Measurements from ENCODE around the gene KDM4C. TPM values are rescaled to one million over a fixed set of nuclear protein-coding genes. Genes with fewer than 3 reads are reported as not detected.

Gene KDM4C
- total and polyA plus RNA-seq, 11 donors = 4.4 to 19.9 (median 13.3) TPM

- no peak for ATAC-seq
- Histone ChIP-seq H3K9me3 (no peaks in the 10 kb centered on the region), H3K27ac (no peak overlapping the region), H3K4me1 (no peaks in the 10 kb centered on the region), H3K27me3 (no peaks in the 10 kb centered on the region), H3K4me3 (no peak overlapping the region), H3K36me3 (peaks cover 0 to 44% (median 14%) of the 10 kb centered on the region in 9 donors)
- WGBS, 4 donors = 41 to 93% (median 69%) methylated on average over 2 of the region's 2 CpGs
- no peak for DNase-seq
- intact Hi-C loops (cut with DNase I) = loop anchor here in 1 of 10 donors (10.0 kb wide), 1 partner anchor 55 kb away; no protein-coding TSS in a partner anchor
- no peak for TF ChIP-seq POLR2A (IDR thresholded peaks at IDR 0.05)
- TF ChIP-seq CTCF (IDR thresholded peaks at IDR 0.05) = no peak
Measured at GRCh38 chr9:7129391-7129790, 371.6 kb downstream of the KDM4C start.

- no peak for TF ChIP-seq CTCF (IDR thresholded peaks at IDR 0.05)
- no peak for TF ChIP-seq POLR2A (IDR thresholded peaks at IDR 0.05)
- Histone ChIP-seq H3K36me3 (peaks cover 0 to 52% (median 18%) of the 10 kb centered on the region in 9 donors), H3K27me3 (no peaks in the 10 kb centered on the region), H3K4me1 (no peaks in the 10 kb centered on the region), H3K4me3 (no peak overlapping the region), H3K9me3 (no peaks in the 10 kb centered on the region), H3K27ac (no peak overlapping the region)
- DNase-seq = no peak
- no peak for ATAC-seq
- intact Hi-C loops (cut with DNase I) = no loop called here
- WGBS, 4 donors = 89 to 93% (median 91%) methylated on average over 4 of the region's 4 CpGs
Measured at GRCh38 chr9:7130266-7130820, 372.6 kb downstream of the KDM4C start.

GRCh38 chr9:7132605-7133004 lies 374.8 kb downstream of the KDM4C start:
- Histone ChIP-seq H3K4me1 (peaks cover 0 to 5% (median 0%) of the 10 kb centered on the region in 12 donors), H3K4me3 (no peak overlapping the region), H3K36me3 (peaks cover 0 to 62% (median 18%) of the 10 kb centered on the region in 9 donors), H3K27me3 (no peaks in the 10 kb centered on the region), H3K9me3 (no peaks in the 10 kb centered on the region), H3K27ac (no peak overlapping the region)
- ATAC-seq (no peak), DNase-seq (no peak)
- intact Hi-C loops (cut with DNase I) = no loop called here
- TF ChIP-seq POLR2A (IDR thresholded peaks at IDR 0.05) (no peak), CTCF (IDR thresholded peaks at IDR 0.05) (no peak)
- 0 to 29% (median 0%) methylated on average over 1 of the region's 1 CpG for WGBS, 4 donors

- ATAC-seq = no peak
- Histone ChIP-seq H3K4me3 (no peak overlapping the region), H3K4me1 (peaks cover 0 to 5% (median 0%) of the 10 kb centered on the region in 12 donors), H3K27ac (no peak overlapping the region), H3K9me3 (no peaks in the 10 kb centered on the region), H3K27me3 (no peaks in the 10 kb centered on the region), H3K36me3 (peaks cover 0 to 35% (median 5%) of the 10 kb centered on the region in 9 donors)
- intact Hi-C loops (cut with DNase I) = no loop called here
- no peak for DNase-seq
- TF ChIP-seq CTCF (IDR thresholded peaks at IDR 0.05) = no peak
- TF ChIP-seq POLR2A (IDR thresholded peaks at IDR 0.05) = no peak
- 89 to 96% (median 93%) methylated on average over 4 of the region's 4 CpGs for WGBS, 4 donors
Measured at GRCh38 chr9:7135735-7136134, 378.0 kb downstream of the KDM4C start.

Measured in heart left ventricle (tissue), 16 donors.